K562 (cell line): ENCODE measurements around the gene CLDN5.

Experiments used
- ARHGAP35 ChIP-seq: fragments of 450-650 bp; IDR thresholded peaks from 2 replicates; pipeline ENCODE4 v1.6.1; 2018; ENCODE audit not compliant: partially characterized antibody
- BMI1 ChIP-seq: fragments of 150-350 bp; IDR thresholded peaks from 2 replicates; pipeline ENCODE4 v1.6.1; 2014; ENCODE audit warnings: low read length
- CBX5 ChIP-seq: IDR thresholded peaks from 2 replicates; pipeline ENCODE4 v1.6.1; 2014; ENCODE audit warnings: low read depth, borderline replicate concordance
- CTCF ChIP-seq, 3 experiments: IDR thresholded peaks in 2 of 3; conservative IDR thresholded peaks in 1 of 3; 2 replicates each; pipeline ENCODE4 v1.5.1; 2011 to 2012; ENCODE audit warnings: low read length in 3 of 3, mild to moderate bottlenecking in 3 of 3, control low read depth in 2 of 3, improper control_type of control experiment in 1 of 3, inconsistent platforms in 1 of 3, low read depth in 1 of 3, mixed read lengths in 1 of 3, moderate library complexity in 1 of 3; ENCODE audit not compliant: insufficient read depth in 2 of 3
- GTF2F1 ChIP-seq: IDR thresholded peaks from 2 replicates; pipeline ENCODE4 v1.6.1; 2011; ENCODE audit warnings: low read depth, low read length, improper control_type of control experiment
- HNRNPLL ChIP-seq: fragments of 200-400 bp; formaldehyde crosslinking; IDR thresholded peaks from 2 replicates; pipeline ENCODE4 v1.6.1; 2017; ENCODE audit warnings: low read length, low read depth, mild to moderate bottlenecking; ENCODE audit not compliant: poor library complexity, severe bottlenecking
- KHSRP ChIP-seq: fragments of 450-650 bp; IDR thresholded peaks from 2 replicates; pipeline ENCODE4 v1.6.1; 2017
- MAFG ChIP-seq: fragments of 450-650 bp; conservative IDR thresholded peaks from 2 replicates; pipeline ENCODE4 v1.6.1; 2016; ENCODE audit warnings: missing genetic modification characterization, missing compliant biosample characterization
- NFE2 ChIP-seq: IDR thresholded peaks from 2 replicates; pipeline ENCODE4 v1.6.1; 2014; ENCODE audit warnings: antibody characterized with exemption, low read depth
- RCOR1 ChIP-seq, 2 experiments: IDR thresholded peaks; 2 replicates each; pipeline ENCODE4 v1.6.1; 2012; ENCODE audit warnings: low read depth in 2 of 2, low read length in 2 of 2, borderline replicate concordance in 1 of 2, improper control_type of control experiment in 1 of 2
- RFX7 ChIP-seq: fragments of 250-450 bp; sonication (Bioruptor Pico); IDR thresholded peaks from 2 replicates; pipeline ENCODE4 v1.5.1; 2021; ENCODE audit warnings: mild to moderate bottlenecking
- SMARCC2 ChIP-seq: fragments of 450-650 bp; IDR thresholded peaks from 2 replicates; pipeline ENCODE4 v1.6.1; 2017; ENCODE audit warnings: antibody characterized with exemption, moderate library complexity, mild to moderate bottlenecking, low read depth
- TF ChIP-seq, protein P1 (sequence below): sonication (generic); formaldehyde crosslinking; IDR thresholded peaks from 2 replicates; pipeline ENCODE4 v1.8.1; 2023; ENCODE audit warnings: mild to moderate bottlenecking, missing genetic modification reagents

GRCh38 chr22:19533857-19534256 is 9.6 kb upstream of the CLDN5 start:
- no peak for TF ChIP-seq BMI1
- no peak for TF ChIP-seq ARHGAP35
- TF ChIP-seq HNRNPLL = no peak
- no peak for TF ChIP-seq GTF2F1
- TF ChIP-seq CTCF (IDR thresholded peaks at IDR 0.05 in 2 of 3, conservative IDR thresholded peaks at IDR 0.05 in 1 of 3; ENCODE audit: insufficient read depth in 2 of 3, low read depth in 1 of 3, low read length in 3 of 3) = no peak
- no peak for TF ChIP-seq NFE2
- TF ChIP-seq CBX5 = no peak
- no peak for TF ChIP-seq MAFG
- TF ChIP-seq KHSRP = no peak
- TF ChIP-seq RFX7 = no peak
- TF ChIP-seq SMARCC2 = no peak
- TF ChIP-seq, protein P1, sequence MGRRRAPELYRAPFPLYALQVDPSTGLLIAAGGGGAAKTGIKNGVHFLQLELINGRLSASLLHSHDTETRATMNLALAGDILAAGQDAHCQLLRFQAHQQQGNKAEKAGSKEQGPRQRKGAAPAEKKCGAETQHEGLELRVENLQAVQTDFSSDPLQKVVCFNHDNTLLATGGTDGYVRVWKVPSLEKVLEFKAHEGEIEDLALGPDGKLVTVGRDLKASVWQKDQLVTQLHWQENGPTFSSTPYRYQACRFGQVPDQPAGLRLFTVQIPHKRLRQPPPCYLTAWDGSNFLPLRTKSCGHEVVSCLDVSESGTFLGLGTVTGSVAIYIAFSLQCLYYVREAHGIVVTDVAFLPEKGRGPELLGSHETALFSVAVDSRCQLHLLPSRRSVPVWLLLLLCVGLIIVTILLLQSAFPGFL (CRISPR knock-in tag) = no peak
- TF ChIP-seq RCOR1 (IDR thresholded peaks at IDR 0.05; ENCODE audit: borderline replicate concordance in 1 of 2, low read depth in 2 of 2, low read length in 2 of 2) = no peak
